Loucy (cell line): ENCODE measurements around the gene FMO4.

ENCODE experiments used
- EZH2phosphoT487 ChIP-seq: fragments of 200-600 bp; IDR thresholded peaks from 2 replicates; pipeline ENCODE4 v1.6.1; 2018; ENCODE audit warnings: antibody characterized with exemption, mild to moderate bottlenecking, moderate library complexity, borderline replicate concordance
- TF ChIP-seq, protein P1 (sequence below): fragments of 200-600 bp; sonication (generic); conservative IDR thresholded peaks from 2 replicates; pipeline ENCODE4 v1.5.1; 2014; ENCODE audit warnings: mild to moderate bottlenecking, antibody characterized with exemption, low read length

DNA sequence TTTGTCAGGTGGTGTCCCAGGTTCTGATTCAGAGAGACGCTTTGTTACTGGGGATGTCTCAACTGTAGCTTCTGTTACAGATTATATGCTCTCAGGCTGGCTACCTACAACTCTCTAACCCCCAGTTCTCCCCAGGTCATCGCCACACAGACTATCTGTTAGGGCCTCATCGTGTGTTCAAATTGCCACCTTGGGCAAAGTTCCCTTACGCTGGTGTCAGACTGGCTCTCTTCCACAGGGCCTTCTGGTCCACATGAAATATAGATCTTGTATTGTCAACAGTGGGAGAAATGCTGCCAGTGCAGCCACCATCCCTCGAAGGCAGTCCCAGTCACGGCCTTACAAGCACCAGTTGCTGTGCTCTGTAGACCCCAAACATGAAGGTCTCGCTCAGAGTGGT, 15.3 kb downstream of the FMO4 start:
- TF ChIP-seq, protein P1, sequence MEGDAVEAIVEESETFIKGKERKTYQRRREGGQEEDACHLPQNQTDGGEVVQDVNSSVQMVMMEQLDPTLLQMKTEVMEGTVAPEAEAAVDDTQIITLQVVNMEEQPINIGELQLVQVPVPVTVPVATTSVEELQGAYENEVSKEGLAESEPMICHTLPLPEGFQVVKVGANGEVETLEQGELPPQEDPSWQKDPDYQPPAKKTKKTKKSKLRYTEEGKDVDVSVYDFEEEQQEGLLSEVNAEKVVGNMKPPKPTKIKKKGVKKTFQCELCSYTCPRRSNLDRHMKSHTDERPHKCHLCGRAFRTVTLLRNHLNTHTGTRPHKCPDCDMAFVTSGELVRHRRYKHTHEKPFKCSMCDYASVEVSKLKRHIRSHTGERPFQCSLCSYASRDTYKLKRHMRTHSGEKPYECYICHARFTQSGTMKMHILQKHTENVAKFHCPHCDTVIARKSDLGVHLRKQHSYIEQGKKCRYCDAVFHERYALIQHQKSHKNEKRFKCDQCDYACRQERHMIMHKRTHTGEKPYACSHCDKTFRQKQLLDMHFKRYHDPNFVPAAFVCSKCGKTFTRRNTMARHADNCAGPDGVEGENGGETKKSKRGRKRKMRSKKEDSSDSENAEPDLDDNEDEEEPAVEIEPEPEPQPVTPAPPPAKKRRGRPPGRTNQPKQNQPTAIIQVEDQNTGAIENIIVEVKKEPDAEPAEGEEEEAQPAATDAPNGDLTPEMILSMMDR: no peak
- TF ChIP-seq EZH2phosphoT487: no peak
